ENCODE measurements around the gene TGFB2. TPM values are rescaled to one million over a fixed set of nuclear protein-coding genes. Genes with fewer than 3 reads are reported as not detected.

The TGFB2 gene
- total and polyA plus RNA-seq, 2 donors (not counting 1 experiment from before 2014, with no cell fraction given): 0.55 to 0.76 TPM

- Histone ChIP-seq H4K20me1 (ENCODE audit: control insufficient read depth, insufficient read depth, low read length, poor library complexity, severe bottlenecking) (no peaks in the 10 kb centered on the region), H3K4me2 (replicated peaks; ENCODE audit: low read depth, low read length, poor library complexity, severe bottlenecking) (no peak overlapping the region), H3K9me3 (ENCODE audit: control extremely low read depth in 1 of 3, control insufficient read depth in 2 of 3, insufficient read depth in 1 of 3, low read length in 2 of 3) (no peaks in the 10 kb centered on the region), H3K27me3 (replicated peaks in 1 of 4; ENCODE audit: control extremely low read depth in 1 of 4, control insufficient read depth in 3 of 4, insufficient read depth in 4 of 4, low read length in 3 of 4) (no peaks in the 10 kb centered on the region), H3K36me3 (replicated peaks in 1 of 2; ENCODE audit: control extremely low read depth in 1 of 2, control insufficient read depth in 1 of 2, extremely low read depth in 1 of 2, insufficient read depth in 2 of 2, low read length in 1 of 2) (no peaks in the 10 kb centered on the region), H3K9ac (ENCODE audit: low read length) (no peak overlapping the region), H3K4me1 (ENCODE audit: control insufficient read depth in 2 of 2, insufficient read depth in 2 of 2, low read length in 2 of 2) (no peaks in the 10 kb centered on the region), H3K27ac (ENCODE audit: low read length in 2 of 2) (no peak overlapping the region), H2AFZ (ENCODE audit: insufficient read depth, low read depth, low read length, poor library complexity, severe bottlenecking) (no peak overlapping the region), H3K4me3 (ENCODE audit: control extremely low read depth in 1 of 5, extremely low read depth in 1 of 5, insufficient read depth in 1 of 5, low read depth in 2 of 5, low read length in 4 of 5) (no peak overlapping the region), H3K79me2 (ENCODE audit: control insufficient read depth, insufficient read depth, low read length) (no peaks in the 10 kb centered on the region)
- CTCF ChIA-PET: no interaction called here
- DNase-seq (no peak), ATAC-seq (ENCODE audit: low read depth) (no peak)
- 76% methylated on average over 5 of the region's 8 CpGs for WGBS (ENCODE audit: insufficient coverage)
- POLR2A ChIA-PET: no interaction called here
- intact Hi-C loops (cut with micrococcal nuclease): no loop called here
- Mint-ChIP-seq H3K4me3 (no peak overlapping the region), H3K4me1 (no peaks in the 10 kb centered on the region), H3K27me3 (peaks cover 2% of the 10 kb centered on the region), H3K9me3 (ENCODE audit: insufficient read depth) (no peaks in the 10 kb centered on the region), H3K27ac (no peak overlapping the region)
- TF ChIP-seq CTCF (IDR thresholded peaks at IDR 0.05) (no peak), EZH2 (IDR thresholded peaks at IDR 0.05; ENCODE audit: borderline replicate concordance, insufficient read depth, low read depth, low read length, poor library complexity, severe bottlenecking) (no peak)
These were observed 52.7 kb downstream of the TGFB2 start for GRCh38 chr1:218397752-218398339.

- peaks cover 2% of the 10 kb centered on the region for H3K27me3 Mint-ChIP-seq
- ChIA-PET CTCF (no interaction called here), POLR2A (no interaction called here)
- no peaks in the 10 kb centered on the region for H4K20me1 ChIP-seq (ENCODE audit: control insufficient read depth, insufficient read depth, low read length, poor library complexity, severe bottlenecking)
- H3K9me3 ChIP-seq (ENCODE audit: control extremely low read depth in 1 of 3, control insufficient read depth in 2 of 3, insufficient read depth in 1 of 3, low read length in 2 of 3): no peaks in the 10 kb centered on the region
- H3K4me3 ChIP-seq (ENCODE audit: control extremely low read depth in 1 of 5, extremely low read depth in 1 of 5, insufficient read depth in 1 of 5, low read depth in 2 of 5, low read length in 4 of 5): no peak overlapping the region
- intact Hi-C loops (cut with micrococcal nuclease): no loop called here
- no peaks in the 10 kb centered on the region for H3K79me2 ChIP-seq (ENCODE audit: control insufficient read depth, insufficient read depth, low read length)
- no peak overlapping the region for H3K27ac ChIP-seq (ENCODE audit: low read length in 2 of 2)
- H3K4me1 ChIP-seq (ENCODE audit: control insufficient read depth in 2 of 2, insufficient read depth in 2 of 2, low read length in 2 of 2): no peaks in the 10 kb centered on the region
- no peak overlapping the region for H3K4me3 Mint-ChIP-seq
- no peak overlapping the region for H2AFZ ChIP-seq (ENCODE audit: insufficient read depth, low read depth, low read length, poor library complexity, severe bottlenecking)
- no peak overlapping the region for H3K4me2 ChIP-seq (replicated peaks; ENCODE audit: low read depth, low read length, poor library complexity, severe bottlenecking)
- no peaks in the 10 kb centered on the region for H3K9me3 Mint-ChIP-seq (ENCODE audit: insufficient read depth)
- TF ChIP-seq CTCF (IDR thresholded peaks at IDR 0.05) (no peak), EZH2 (IDR thresholded peaks at IDR 0.05; ENCODE audit: borderline replicate concordance, insufficient read depth, low read depth, low read length, poor library complexity, severe bottlenecking) (no peak)
- 87% methylated on average over 2 of the region's 3 CpGs for WGBS (ENCODE audit: insufficient coverage)
- no peaks in the 10 kb centered on the region for H3K36me3 ChIP-seq (replicated peaks in 1 of 2; ENCODE audit: control extremely low read depth in 1 of 2, control insufficient read depth in 1 of 2, extremely low read depth in 1 of 2, insufficient read depth in 2 of 2, low read length in 1 of 2)
- ATAC-seq (ENCODE audit: low read depth): no peak
- H3K27me3 ChIP-seq (replicated peaks in 1 of 4; ENCODE audit: control extremely low read depth in 1 of 4, control insufficient read depth in 3 of 4, insufficient read depth in 4 of 4, low read length in 3 of 4): no peaks in the 10 kb centered on the region
- DNase-seq: no peak
- no peaks in the 10 kb centered on the region for H3K4me1 Mint-ChIP-seq
- H3K9ac ChIP-seq (ENCODE audit: low read length): no peak overlapping the region
- H3K27ac Mint-ChIP-seq: no peak overlapping the region
These were observed 55.5 kb downstream of the TGFB2 start for GRCh38 chr1:218400624-218401023.
